GM10266 (cell line): ENCODE measurements around the gene HK3.

Experiments used
- DNase-seq: peaks from one replicate; pipeline ENCODE4 v3.0.0; 2012; ENCODE audit errors: extremely low spot score
- TF ChIP-seq, protein P1 (sequence below): IDR thresholded peaks from 2 replicates; pipeline ENCODE4 v1.5.1; 2012; ENCODE audit warnings: mild to moderate bottlenecking, low read depth; ENCODE audit not compliant: control insufficient read depth, insufficient read depth; ENCODE audit errors: missing control alignments

Gene HK3

DNA sequence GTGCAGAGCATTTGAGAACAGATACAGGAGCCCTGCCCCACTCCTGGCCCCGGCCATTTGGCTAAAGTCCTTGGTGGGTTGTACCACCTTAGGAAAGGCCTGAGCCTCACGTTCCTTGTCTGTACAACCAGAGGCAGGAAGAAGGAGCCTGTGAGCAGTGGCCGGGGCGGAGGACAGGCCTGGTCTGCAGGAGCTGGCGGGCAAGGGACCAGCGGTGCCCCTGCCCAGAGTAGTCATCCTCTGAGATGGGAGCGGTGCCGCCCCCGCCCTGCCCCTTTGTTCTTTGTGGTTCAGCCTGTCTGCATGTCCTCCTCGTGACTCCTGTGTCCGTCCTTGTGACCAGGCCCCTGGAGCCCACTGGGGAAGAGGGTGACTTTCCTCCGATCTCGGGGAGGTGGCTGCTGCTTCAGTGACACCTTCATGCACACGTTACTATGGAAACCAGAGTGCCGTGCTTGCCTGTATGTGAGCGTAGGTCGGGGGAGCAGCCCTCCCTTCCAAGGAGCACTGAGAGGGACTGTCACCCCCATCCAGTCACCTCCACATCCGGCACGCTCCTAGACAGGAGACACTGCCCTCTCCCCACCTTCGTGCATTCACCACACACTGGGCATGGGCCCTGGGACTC is 45.9 kb downstream of the HK3 start:
- no peak for DNase-seq
- TF ChIP-seq, protein P1, sequence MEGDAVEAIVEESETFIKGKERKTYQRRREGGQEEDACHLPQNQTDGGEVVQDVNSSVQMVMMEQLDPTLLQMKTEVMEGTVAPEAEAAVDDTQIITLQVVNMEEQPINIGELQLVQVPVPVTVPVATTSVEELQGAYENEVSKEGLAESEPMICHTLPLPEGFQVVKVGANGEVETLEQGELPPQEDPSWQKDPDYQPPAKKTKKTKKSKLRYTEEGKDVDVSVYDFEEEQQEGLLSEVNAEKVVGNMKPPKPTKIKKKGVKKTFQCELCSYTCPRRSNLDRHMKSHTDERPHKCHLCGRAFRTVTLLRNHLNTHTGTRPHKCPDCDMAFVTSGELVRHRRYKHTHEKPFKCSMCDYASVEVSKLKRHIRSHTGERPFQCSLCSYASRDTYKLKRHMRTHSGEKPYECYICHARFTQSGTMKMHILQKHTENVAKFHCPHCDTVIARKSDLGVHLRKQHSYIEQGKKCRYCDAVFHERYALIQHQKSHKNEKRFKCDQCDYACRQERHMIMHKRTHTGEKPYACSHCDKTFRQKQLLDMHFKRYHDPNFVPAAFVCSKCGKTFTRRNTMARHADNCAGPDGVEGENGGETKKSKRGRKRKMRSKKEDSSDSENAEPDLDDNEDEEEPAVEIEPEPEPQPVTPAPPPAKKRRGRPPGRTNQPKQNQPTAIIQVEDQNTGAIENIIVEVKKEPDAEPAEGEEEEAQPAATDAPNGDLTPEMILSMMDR = no peak

DNA sequence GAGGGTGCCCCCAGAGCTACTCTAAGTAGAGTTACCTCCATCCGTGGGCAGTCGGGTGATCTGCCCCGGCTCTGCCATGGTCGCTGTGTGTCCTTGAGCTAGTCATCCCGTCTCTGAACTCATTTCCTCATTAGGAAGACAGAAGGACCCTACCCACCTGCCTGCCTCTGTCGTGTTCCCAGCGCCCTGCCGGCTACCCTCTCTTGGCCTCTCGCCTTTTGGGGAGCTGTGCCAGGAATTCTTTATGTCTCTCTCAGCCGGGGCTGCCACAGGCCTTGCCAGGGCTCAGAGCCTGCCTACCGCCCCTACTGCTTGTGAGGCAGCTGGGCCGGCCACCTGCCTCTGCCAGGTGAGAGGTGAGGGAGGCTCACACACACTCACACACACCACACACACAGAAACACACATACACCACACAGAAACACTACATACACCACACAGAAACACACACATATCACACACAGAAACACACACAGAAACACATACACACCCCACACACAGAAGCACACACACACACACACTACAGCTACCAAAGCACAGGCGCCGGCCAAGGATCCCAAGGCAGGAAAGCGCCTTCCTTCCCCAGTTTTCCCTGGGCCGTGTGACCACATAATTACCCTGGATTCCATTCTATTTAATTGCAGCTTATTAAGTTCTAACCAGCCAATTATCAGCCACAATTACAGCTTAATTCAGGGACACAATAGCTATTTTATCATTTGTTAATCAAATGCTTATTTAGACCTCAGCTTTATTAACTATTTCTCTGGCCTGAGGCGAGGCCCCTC is 47.1 kb downstream of the HK3 start:
- TF ChIP-seq, protein P1 = no peak
- no peak for DNase-seq

DNA sequence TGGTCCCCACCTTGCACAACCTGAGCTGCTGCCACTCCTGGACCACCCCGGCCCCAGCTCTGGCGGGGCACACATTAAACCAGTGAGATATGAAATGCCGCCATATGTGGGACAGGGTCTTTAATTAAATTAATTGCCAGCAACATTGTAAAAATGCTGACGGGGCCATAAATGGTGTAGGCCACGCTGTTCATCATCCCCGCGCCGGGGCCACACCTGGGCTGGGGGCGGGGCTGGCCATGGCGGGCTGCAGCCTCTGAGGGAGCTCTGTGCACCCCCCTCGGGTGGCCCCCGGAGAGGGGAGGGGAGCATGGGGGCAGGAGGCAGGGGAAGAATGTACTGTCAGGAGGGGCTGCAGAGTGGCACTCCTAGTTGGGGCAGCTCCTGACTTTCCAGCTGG is 47.8 kb downstream of the HK3 start:
- TF ChIP-seq, protein P1 = no peak
- DNase-seq = no peak

DNA sequence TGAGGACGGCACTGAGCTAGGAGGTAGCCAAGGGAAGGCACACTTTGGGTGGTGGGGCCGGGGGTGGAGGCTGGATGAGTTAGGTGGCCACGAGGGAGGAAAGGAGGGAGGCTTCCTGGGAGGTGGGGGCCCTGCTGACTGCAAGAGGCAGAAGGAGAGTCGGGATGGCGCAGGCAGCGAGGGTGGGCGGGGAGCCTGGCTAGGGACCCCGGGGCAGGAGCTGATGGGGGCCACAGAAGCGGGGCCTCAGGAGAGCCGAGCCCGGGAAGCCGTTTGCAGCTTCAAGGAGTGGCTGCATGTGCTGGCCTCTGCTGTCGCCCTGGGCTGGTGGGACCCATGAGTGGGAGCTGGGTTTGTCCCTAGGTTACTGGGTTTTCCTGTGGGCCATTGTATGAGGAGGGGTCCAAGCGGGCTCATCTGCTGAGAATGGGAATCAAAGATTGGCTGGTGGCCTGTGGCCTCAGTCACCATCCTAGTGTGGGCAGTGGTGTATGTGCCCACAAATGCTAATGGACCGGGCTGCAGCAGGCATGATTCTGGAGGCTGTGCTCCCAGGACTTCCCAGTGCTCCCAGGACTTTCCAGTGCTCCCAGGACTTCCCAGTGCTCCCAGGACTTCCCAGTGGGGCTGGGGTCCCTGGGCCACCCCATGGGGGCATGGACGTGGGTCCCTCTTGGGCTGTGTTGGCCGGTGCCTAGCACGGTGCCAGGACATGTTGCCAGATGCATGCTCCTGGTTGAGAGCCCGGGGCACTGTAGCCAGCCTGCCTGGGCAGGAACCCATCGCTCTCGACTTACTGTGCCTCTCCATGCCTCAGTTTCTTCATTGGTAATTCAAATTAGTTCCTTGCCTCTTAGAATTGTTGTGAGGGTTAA is 48.5 kb downstream of the HK3 start:
- TF ChIP-seq, protein P1 = no peak
- DNase-seq = no peak

DNA sequence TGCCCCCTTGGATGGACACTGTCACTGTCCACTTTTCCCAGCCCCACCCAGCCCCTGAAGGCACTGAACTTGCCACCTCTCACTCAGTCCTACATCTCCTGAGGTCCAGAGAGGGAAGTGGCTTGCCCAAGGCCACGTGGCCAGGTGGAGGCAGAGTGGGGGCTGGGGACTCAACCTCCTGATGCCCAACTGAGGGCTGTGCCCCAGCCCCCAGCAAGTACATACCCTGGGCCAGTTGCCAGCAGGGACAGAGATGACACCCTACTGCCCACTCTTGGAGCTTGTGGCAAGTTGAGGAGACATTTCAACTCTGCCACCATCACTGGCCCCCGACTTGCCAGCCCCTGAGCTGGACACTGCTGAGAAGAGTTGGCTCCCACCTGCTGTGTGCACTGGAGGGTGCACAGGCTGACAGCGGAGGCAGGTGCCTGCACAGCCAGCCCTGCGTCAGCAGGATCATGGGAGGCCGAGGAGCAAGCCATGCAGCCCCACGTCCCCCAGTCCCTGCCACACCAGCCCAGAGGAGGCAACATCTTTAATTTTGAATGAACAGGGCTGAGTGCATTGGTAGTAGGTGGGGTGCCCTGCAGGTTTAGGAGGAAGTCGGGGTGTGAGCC is 49.4 kb downstream of the HK3 start:
- DNase-seq = no peak
- TF ChIP-seq, protein P1 = no peak

DNA sequence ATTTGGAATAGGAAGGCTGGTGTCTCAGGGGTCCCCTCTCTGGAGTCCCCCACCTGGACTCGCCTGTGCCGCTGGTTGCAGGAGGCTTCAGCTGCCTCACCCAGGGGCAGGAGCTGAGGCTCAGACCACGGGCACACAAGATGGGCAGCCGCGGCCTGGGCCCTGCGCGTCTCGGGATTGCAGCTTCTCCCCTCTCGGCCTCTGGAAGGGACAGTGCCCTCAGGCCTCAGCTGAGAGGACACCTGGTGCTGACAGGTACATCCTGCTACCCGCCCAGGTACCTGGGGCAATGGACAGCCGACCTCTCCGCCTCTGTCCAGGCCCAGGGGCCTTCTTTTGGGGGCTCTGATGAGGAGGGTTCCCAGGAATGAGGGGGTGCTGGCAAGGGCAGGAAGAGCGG is 50.5 kb downstream of the HK3 start:
- DNase-seq = no peak
- TF ChIP-seq, protein P1 = no peak
